RWPE1 (cell line): Measurements from ENCODE around the gene CAVIN1.

Experiments used
- CTCF ChIA-PET: fragments of 350-600 bp; sonication (Branson Sonifier 250); formaldehyde crosslinking; extraction: SDS; loops from one replicate; lab custom pipeline; 2021; lab: Yijun Ruan, JAX
- POLR2A ChIA-PET: fragments of 400-600 bp; formaldehyde crosslinking; extraction: SDS; loops from one replicate; lab custom pipeline; 2020; ENCODE audit warnings: antibody characterized with exemption; ENCODE audit not compliant: low non-redundant PET; lab: Yijun Ruan, JAX
- DNase-seq: peaks from one replicate; pipeline ENCODE4 v3.0.0; 2012; ENCODE audit warnings: low spot score
- H3K27ac ChIP-seq: fragments of 450-650 bp; 2 replicates; pipeline ENCODE4 v1.5.1; 2017
- TF ChIP-seq, protein P1 (sequence below): fragments of 450-650 bp; conservative IDR thresholded peaks from 2 replicates; pipeline ENCODE4 v1.5.1; 2017; ENCODE audit warnings: low read depth, mild to moderate bottlenecking

CAVIN1 gene

DNA sequence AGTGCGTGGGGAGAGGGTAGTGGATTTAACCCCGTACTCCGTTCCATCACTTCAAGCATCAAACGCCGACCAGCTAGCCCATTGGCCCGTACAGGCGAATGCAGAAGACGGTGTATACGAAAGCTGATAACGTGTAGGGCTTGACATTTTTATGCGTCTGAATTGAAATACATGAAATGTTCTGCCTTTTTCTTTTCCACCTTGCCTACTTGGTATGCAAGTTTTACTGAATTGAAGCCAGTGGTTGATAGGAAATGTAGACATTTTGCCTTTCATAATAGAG, 34.0 kb downstream of the CAVIN1 start:
- POLR2A ChIA-PET, result interaction anchor here (1.1 kb wide), 1 partner anchor 34 kb away, joined by 11 read pairs; the partner anchor contains the start of gene CAVIN1
- peak overlapping the region; percentile 97 for H3K27ac ChIP-seq
- TF ChIP-seq, protein P1, sequence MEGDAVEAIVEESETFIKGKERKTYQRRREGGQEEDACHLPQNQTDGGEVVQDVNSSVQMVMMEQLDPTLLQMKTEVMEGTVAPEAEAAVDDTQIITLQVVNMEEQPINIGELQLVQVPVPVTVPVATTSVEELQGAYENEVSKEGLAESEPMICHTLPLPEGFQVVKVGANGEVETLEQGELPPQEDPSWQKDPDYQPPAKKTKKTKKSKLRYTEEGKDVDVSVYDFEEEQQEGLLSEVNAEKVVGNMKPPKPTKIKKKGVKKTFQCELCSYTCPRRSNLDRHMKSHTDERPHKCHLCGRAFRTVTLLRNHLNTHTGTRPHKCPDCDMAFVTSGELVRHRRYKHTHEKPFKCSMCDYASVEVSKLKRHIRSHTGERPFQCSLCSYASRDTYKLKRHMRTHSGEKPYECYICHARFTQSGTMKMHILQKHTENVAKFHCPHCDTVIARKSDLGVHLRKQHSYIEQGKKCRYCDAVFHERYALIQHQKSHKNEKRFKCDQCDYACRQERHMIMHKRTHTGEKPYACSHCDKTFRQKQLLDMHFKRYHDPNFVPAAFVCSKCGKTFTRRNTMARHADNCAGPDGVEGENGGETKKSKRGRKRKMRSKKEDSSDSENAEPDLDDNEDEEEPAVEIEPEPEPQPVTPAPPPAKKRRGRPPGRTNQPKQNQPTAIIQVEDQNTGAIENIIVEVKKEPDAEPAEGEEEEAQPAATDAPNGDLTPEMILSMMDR, result no peak
- DNase-seq, result no peak
- CTCF ChIA-PET, result interaction anchor here (0.7 kb wide), 1 partner anchor 59 kb away, joined by 3 read pairs; no protein-coding TSS in a partner anchor

DNA sequence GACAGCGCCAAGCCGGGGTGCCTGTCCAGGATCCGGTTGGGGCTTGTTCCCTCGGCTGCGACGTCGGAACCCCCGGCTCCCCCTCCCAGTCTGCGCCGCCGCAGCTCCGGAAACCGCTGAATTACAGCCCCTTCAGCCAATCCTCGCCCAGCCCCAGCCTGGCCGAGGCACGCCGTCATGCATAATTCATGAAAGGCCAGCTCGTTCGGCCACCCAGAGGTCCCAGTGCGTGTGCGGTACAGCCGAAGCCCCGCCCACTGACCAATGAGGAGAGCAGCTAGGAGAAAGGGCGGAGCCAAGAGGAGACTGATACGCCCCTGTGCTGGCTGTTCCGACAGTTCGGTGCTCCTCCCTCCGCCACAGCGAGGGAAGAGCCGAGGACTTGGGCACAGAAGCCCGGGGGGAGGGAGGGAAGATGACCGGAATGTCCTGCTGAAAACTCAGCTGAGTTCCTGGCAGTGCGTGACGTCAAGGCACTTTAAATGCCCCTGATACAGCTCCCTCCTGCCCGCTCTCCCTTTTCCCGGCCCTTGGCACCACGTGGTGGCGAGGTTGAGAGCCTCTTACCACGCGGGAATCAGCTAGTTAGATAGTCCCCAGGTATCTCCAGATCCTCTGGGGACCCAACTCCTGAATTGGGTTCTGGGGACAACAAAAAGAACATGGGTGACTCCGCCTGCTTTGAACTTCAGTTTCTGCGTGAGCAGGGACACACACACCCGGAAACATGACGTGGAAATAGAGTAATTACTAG, 34.5 kb downstream of the CAVIN1 start, which contains the start of gene STAT3:
Gene STAT3, minus strand, starts transcription at position 62 of the 754 bp plus-strand sequence. CDS start 39,926 bp downstream, outside the sequence.
- TF ChIP-seq, protein P1, result no peak
- CTCF ChIA-PET, result interaction anchor here (0.6 kb wide), 1 partner anchor 59 kb away, joined by 9 read pairs; no protein-coding TSS in a partner anchor

GRCh38 chr17:42387661-42388380, 35.2 kb downstream of the CAVIN1 start:
- POLR2A ChIA-PET, result interaction anchor here (1.1 kb wide), 1 partner anchor 35 kb away, joined by 11 read pairs; the partner anchor contains the start of gene CAVIN1
- TF ChIP-seq, protein P1, result no peak
- CTCF ChIA-PET, result interaction anchor here (0.6 kb wide), 1 partner anchor 59 kb away, joined by 9 read pairs; no protein-coding TSS in a partner anchor
- DNase-seq, result peak; percentile 49
- peak overlapping the region; percentile 97 for H3K27ac ChIP-seq

More for the DNA sequence above, 34.5 kb downstream of the CAVIN1 start, which contains the start of gene STAT3:
- H3K27ac ChIP-seq, result peak within 1 kb of the TSS; percentile 97
- peak; percentile 99 for DNase-seq
- POLR2A ChIA-PET, result interaction anchor here (1.1 kb wide), 1 partner anchor 34 kb away, joined by 11 read pairs; the partner anchor contains the start of gene CAVIN1

GRCh38 chr17:42386777-42387657, 36.0 kb downstream of the CAVIN1 start:
- peak; percentile 54 for DNase-seq
- TF ChIP-seq, protein P1, result no peak
- peak overlapping the region; percentile 97 for H3K27ac ChIP-seq
- ChIA-PET POLR2A (no interaction called here), CTCF (no interaction called here)

DNA sequence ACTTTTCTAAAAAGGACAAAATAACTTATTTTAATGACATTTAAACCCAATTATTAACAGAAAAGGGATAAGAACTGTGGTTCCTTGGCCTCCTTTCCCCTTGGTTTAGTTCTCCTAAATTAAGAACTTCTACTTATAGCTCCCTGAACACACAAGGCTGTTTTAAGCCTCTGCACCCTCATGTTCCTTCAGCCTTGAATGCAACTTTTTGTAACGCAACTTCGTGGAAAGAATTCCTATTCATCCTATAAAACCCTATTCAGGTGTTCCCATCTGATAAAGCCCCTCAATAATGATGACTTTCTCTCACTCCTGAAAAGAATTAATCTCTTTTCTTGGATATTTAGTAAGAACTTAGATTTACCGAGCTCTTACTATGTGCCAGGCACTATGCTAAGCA, 41.2 kb downstream of the CAVIN1 start:
- TF ChIP-seq, protein P1, result no peak
- H3K27ac ChIP-seq, result no peak overlapping the region
- DNase-seq, result no peak
- POLR2A ChIA-PET, result no interaction called here
- CTCF ChIA-PET, result no interaction called here

- DNase-seq, result no peak
- CTCF ChIA-PET, result no interaction called here
- H3K27ac ChIP-seq, result no peak overlapping the region
- TF ChIP-seq, protein P1, result no peak
- POLR2A ChIA-PET, result no interaction called here
Measured at GRCh38 chr17:42380935-42381334, 42.1 kb downstream of the CAVIN1 start.
